ENCODE results near the gene FAM3D.

The FAM3D gene

GRCh38 chr3:58585994-58586393, 80.6 kb downstream of the FAM3D start:
- ATAC-seq, result no peak
- Mint-ChIP-seq H3K4me1 (peaks cover 23% of the 10 kb centered on the region), H3K27me3 (peaks cover 41% of the 10 kb centered on the region)

GRCh38 chr3:58585005-58585786, 81.4 kb downstream of the FAM3D start:
- no peaks in the 10 kb centered on the region for H3K36me3 Mint-ChIP-seq
- ATAC-seq, result peak; percentile 81
- peaks cover 23% of the 10 kb centered on the region for H3K4me1 Mint-ChIP-seq
- no peak overlapping the region for H3K27ac Mint-ChIP-seq
- peaks cover 41% of the 10 kb centered on the region for H3K27me3 Mint-ChIP-seq
- H3K9me3 Mint-ChIP-seq, result peaks cover 3% of the 10 kb centered on the region
- H3K4me3 Mint-ChIP-seq, result peak overlapping the region; percentile 79

More at GRCh38 chr3:58585994-58586393, 80.6 kb downstream of the FAM3D start:
- Mint-ChIP-seq H3K36me3 (no peaks in the 10 kb centered on the region), H3K4me3 (peak overlapping the region; percentile 79), H3K27ac (no peak overlapping the region), H3K9me3 (peaks cover 3% of the 10 kb centered on the region)

GRCh38 chr3:58584690-58585004, 81.9 kb downstream of the FAM3D start:
- no peak for ATAC-seq
- no peaks in the 10 kb centered on the region for H3K36me3 Mint-ChIP-seq
- no peak overlapping the region for H3K27ac Mint-ChIP-seq
- peaks cover 3% of the 10 kb centered on the region for H3K9me3 Mint-ChIP-seq
- peaks cover 41% of the 10 kb centered on the region for H3K27me3 Mint-ChIP-seq
- peaks cover 23% of the 10 kb centered on the region for H3K4me1 Mint-ChIP-seq
- H3K4me3 Mint-ChIP-seq, result peak overlapping the region; percentile 79
